Neural crest cell (in vitro differentiated cells): Measurements from ENCODE around the gene XAF1. TPM values are rescaled to one million over a fixed set of nuclear protein-coding genes. Genes with fewer than 3 reads are reported as not detected.

Source experiments
- DNase-seq: peaks from one replicate; pipeline ENCODE4 v3.0.0; 2021; ENCODE audit warnings: low read depth, mixed read lengths, low spot score
- H3K27ac Mint-ChIP-seq: one replicate; pipeline ENCODE4 v1.8.0; 2021; ENCODE audit warnings: mild to moderate bottlenecking, mixed read lengths; ENCODE audit not compliant: unreplicated experiment
- H3K27me3 Mint-ChIP-seq: 2 replicates; pipeline ENCODE4 v1.8.0; 2021; ENCODE audit warnings: low read depth, mild to moderate bottlenecking, mixed read lengths
- H3K36me3 Mint-ChIP-seq: 2 replicates; pipeline ENCODE4 v1.8.0; 2021; ENCODE audit warnings: low read depth, mild to moderate bottlenecking, mixed read lengths
- H3K4me1 Mint-ChIP-seq: 2 replicates; pipeline ENCODE4 v1.8.0; 2021; ENCODE audit warnings: mixed read lengths
- H3K4me3 Mint-ChIP-seq: one replicate; pipeline ENCODE4 v1.8.0; 2021; ENCODE audit warnings: mild to moderate bottlenecking, mixed read lengths
- H3K9me3 Mint-ChIP-seq: 2 replicates; pipeline ENCODE4 v1.8.0; 2021; ENCODE audit warnings: mixed read lengths
- CTCF ChIP-seq: fragments of 200-600 bp; sonication (generic); conservative IDR thresholded peaks from 2 replicates; pipeline ENCODE4 v1.5.0; 2021; ENCODE audit warnings: antibody characterized with exemption, mild to moderate bottlenecking
- total RNA-seq: library from RNA; stranded (reverse); gene quantifications from 2 replicates; pipeline ENCODE4 v1.2.1, GENCODE V29; 2021

XAF1 gene
- total RNA-seq, 1 donor from 2014 or later, result not detected

- H3K4me3 Mint-ChIP-seq, result no peak overlapping the region
- TF ChIP-seq CTCF, result no peak
- peaks cover 17% of the 10 kb centered on the region for H3K27me3 Mint-ChIP-seq
- no peaks in the 10 kb centered on the region for H3K36me3 Mint-ChIP-seq
- H3K27ac Mint-ChIP-seq, result no peak overlapping the region
- peaks cover 12% of the 10 kb centered on the region for H3K4me1 Mint-ChIP-seq
- peaks cover 7% of the 10 kb centered on the region for H3K9me3 Mint-ChIP-seq
- DNase-seq, result no peak
Observed at GRCh38 chr17:6823011-6823442, 67.2 kb downstream of the XAF1 start.

Other genes with a start within 250 kb of the XAF1 start
- gene PITPNM3, start 199.5 kb upstream of the XAF1 start, total RNA-seq, result 1.3 and 1.4 TPM in 2 replicates
- gene KIAA0753, start 115.3 kb upstream of the XAF1 start, total RNA-seq, result 42.3 and 44.1 TPM in 2 replicates
- gene TXNDC17, start 115.0 kb upstream of the XAF1 start, total RNA-seq, result 112 and 117 TPM in 2 replicates
- 23.0 and 27.7 TPM in 2 replicates for gene MED31, start 104.4 kb upstream of the XAF1 start, total RNA-seq
- gene C17orf100, start 104.3 kb upstream of the XAF1 start, total RNA-seq, result 3.2 and 3.7 TPM in 2 replicates
- gene SLC13A5, start 42.7 kb upstream of the XAF1 start, total RNA-seq, result 0.43 and 0.54 TPM in 2 replicates
- gene FBXO39, start 20.2 kb downstream of the XAF1 start, total RNA-seq, result not detected in 2 replicates
- gene TEKT1, start 75.7 kb downstream of the XAF1 start, total RNA-seq, result not detected in 2 replicates
- 0.16 TPM in 1 of 2 replicates, not detected in the other for gene ALOX12, start 240.0 kb downstream of the XAF1 start, total RNA-seq